GM12878 (cell line): ENCODE measurements around the gene RCOR2. TPM values are rescaled to one million over a fixed set of nuclear protein-coding genes. Genes with fewer than 3 reads are reported as not detected.

Experiments used
- ATAC-seq: fragments of 200-7000 bp; cut with Tn5 transposase; 3 replicates; pipeline ENCODE4 v1.9.1; 2020; ENCODE audit warnings: mild to moderate bottlenecking, moderate library complexity
- BruUV-seq: library from RNA; stranded (reverse); fragments of 400-500 nt; replicated peaks from 2 replicates; lab custom pipeline; 2021; lab: Mats Ljungman, UMichigan
- CTCF ChIA-PET: fragments of 300-600 bp; sonication (Branson Sonifier 250); formaldehyde crosslinking; extraction: SDS; loops from one replicate; lab custom pipeline; 2021; ENCODE audit warnings: inconsistent platforms; lab: Yijun Ruan, JAX
- POLR2A ChIA-PET: fragments of 350-600 bp; formaldehyde crosslinking; extraction: SDS; loops from one replicate; lab custom pipeline; 2021; ENCODE audit warnings: inconsistent platforms; lab: Charles Lee
- RAD21 ChIA-PET: fragments of 300-600 bp; sonication (Branson Sonifier 250); formaldehyde crosslinking; loops from one replicate; lab custom pipeline; 2023; ENCODE audit warnings: antibody characterized with exemption; ENCODE audit not compliant: unreplicated experiment; lab: Charles Lee
- SMC1A ChIA-PET: fragments of 300-600 bp; sonication (Branson Sonifier 250); formaldehyde crosslinking; loops from one replicate; lab custom pipeline; 2023; ENCODE audit not compliant: unreplicated experiment, uncharacterized antibody; lab: Charles Lee
- DNase-seq: peaks from one replicate; pipeline ENCODE4 v3.0.0-alpha.2; 2011; ENCODE audit warnings: low read depth, low spot score
- FAIRE-seq: peaks from 3 replicates; lab custom pipeline; 2011; peaks lifted over from hg19 to GRCh38; lab: Jason Lieb, UNC
- H2AFZ ChIP-seq: 2 replicates; pipeline ENCODE4 v1.6.0; 2011; ENCODE audit warnings: low read depth, low read length, control low read depth; ENCODE audit not compliant: control insufficient read depth
- H3K27ac ChIP-seq: 2 replicates; pipeline ENCODE4 v1.5.1; 2011; ENCODE audit warnings: control low read depth; ENCODE audit not compliant: control insufficient read depth, insufficient read depth
- H3K27me3 ChIP-seq, 2 experiments: replicated peaks in 1 of 2; 2 replicates each; pipeline versions ENCODE4 v1.6.0 to v1.6.1; 2011; ENCODE audit warnings: low read length in 1 of 2; ENCODE audit not compliant: control insufficient read depth in 2 of 2, insufficient read depth in 2 of 2
- H3K36me3 ChIP-seq, 2 experiments: 2 replicates each; pipeline ENCODE4 v1.5.1; 2011; ENCODE audit warnings: low read length in 1 of 2; ENCODE audit not compliant: control insufficient read depth in 2 of 2, insufficient read depth in 2 of 2
- H3K4me1 ChIP-seq: 2 replicates; pipeline ENCODE4 v1.6.1; 2011; ENCODE audit warnings: mild to moderate bottlenecking, low read length, moderate library complexity, mixed read lengths; ENCODE audit not compliant: control insufficient read depth, insufficient read depth
- H3K4me2 ChIP-seq: 2 replicates; pipeline ENCODE4 v1.6.0; 2011; ENCODE audit warnings: control low read depth; ENCODE audit not compliant: control insufficient read depth, insufficient read depth
- H3K4me3 ChIP-seq: fragments of 200-600 bp; sonication (generic); 2 replicates; pipeline ENCODE4 v1.5.1; 2016
- H3K79me2 ChIP-seq: 2 replicates; pipeline ENCODE4 v1.6.0; 2011; ENCODE audit warnings: low read length; ENCODE audit not compliant: control insufficient read depth, insufficient read depth
- H3K9ac ChIP-seq: 2 replicates; pipeline ENCODE4 v1.8.0; 2011; ENCODE audit warnings: low read length, control low read depth, mixed read lengths; ENCODE audit not compliant: control insufficient read depth, insufficient read depth
- H3K9me3 ChIP-seq: replicated peaks from 3 replicates; pipeline ENCODE4 v1.5.1; 2011; ENCODE audit warnings: mild to moderate bottlenecking, low read length; ENCODE audit not compliant: control insufficient read depth, insufficient read depth
- H4K20me1 ChIP-seq: 2 replicates; pipeline ENCODE4 v1.6.0; 2011; ENCODE audit not compliant: control insufficient read depth, insufficient read depth
- BHLHE40 ChIP-seq, 2 experiments: fragments of 450-650 bp in 1 of 2; IDR thresholded peaks; 2 replicates each; pipeline ENCODE4 v1.6.1; 2011 to 2017; ENCODE audit warnings: low read depth in 2 of 2, borderline replicate concordance in 1 of 2, improper control_type of control experiment in 1 of 2, low read length in 1 of 2, mild to moderate bottlenecking in 1 of 2
- CBFB ChIP-seq: IDR thresholded peaks from 2 replicates; pipeline ENCODE4 v1.6.1; 2016; ENCODE audit warnings: antibody characterized with exemption, low read depth
- CTCF ChIP-seq, 3 experiments: IDR thresholded peaks in 2 of 3; conservative IDR thresholded peaks in 1 of 3; 2 replicates each; pipeline ENCODE4 v1.5.1; 2011; ENCODE audit warnings: low read depth in 3 of 3, low read length in 3 of 3, mild to moderate bottlenecking in 3 of 3, control low read depth in 2 of 3, moderate library complexity in 2 of 3, inconsistent platforms in 1 of 3, mixed read lengths in 1 of 3; ENCODE audit not compliant: control insufficient read depth in 2 of 3, insufficient read depth in 1 of 3; ENCODE audit errors: extremely low read depth in 1 of 3
- EGR1 ChIP-seq, 2 experiments: IDR thresholded peaks; 1 replicate in 1 of 2; 2 replicates in 1 of 2; pipeline ENCODE4 v1.6.1; 2011 to 2012; ENCODE audit warnings: low read depth in 2 of 2, low read length in 2 of 2, borderline replicate concordance in 1 of 2, mild to moderate bottlenecking in 1 of 2, moderate library complexity in 1 of 2
- ELK1 ChIP-seq: IDR thresholded peaks from 2 replicates; pipeline ENCODE4 v1.6.1; 2012; ENCODE audit warnings: low read depth, low read length, improper control_type of control experiment
- NBN ChIP-seq: fragments of 450-650 bp; IDR thresholded peaks from 2 replicates; pipeline ENCODE4 v1.6.1; 2016
- NR2F1 ChIP-seq: fragments of 450-650 bp; conservative IDR thresholded peaks from 2 replicates; pipeline ENCODE4 v1.6.1; 2017; ENCODE audit warnings: mild to moderate bottlenecking
- SKIL ChIP-seq: fragments of 450-650 bp; IDR thresholded peaks from 2 replicates; pipeline ENCODE4 v1.6.1; 2017; ENCODE audit warnings: mild to moderate bottlenecking, low read depth, inconsistent platforms; ENCODE audit not compliant: poor library complexity, severe bottlenecking
- SMAD5 ChIP-seq: IDR thresholded peaks from 2 replicates; pipeline ENCODE4 v1.6.1; 2016; ENCODE audit warnings: antibody characterized with exemption, low read depth
- YBX1 ChIP-seq: fragments of 450-650 bp; IDR thresholded peaks from 2 replicates; pipeline ENCODE4 v1.6.1; 2016; ENCODE audit warnings: antibody characterized with exemption
- YY1 ChIP-seq: IDR thresholded peaks from 2 replicates; pipeline ENCODE4 v1.6.1; 2011; ENCODE audit warnings: low read depth, mild to moderate bottlenecking, low read length
- WGBS: methylation state at CpG from one replicate; pipeline ENCODE4 v1.1.6; 2016; ENCODE audit warnings: low lambda C conversion rate; ENCODE audit not compliant: insufficient replicate concordance, insufficient coverage; ENCODE audit errors: missing lambda C conversion rate; 5-methylcytosine and 5-hydroxymethylcytosine counted together
- in situ Hi-C: fragments of 300-500 bp; cut with MboI; formaldehyde crosslinking; loops from 9 replicates; pipeline ENCODE4 v1.14.3; 2018; ENCODE audit warnings: mixed read lengths
- intact Hi-C: fragments of 100-400 bp; cut with micrococcal nuclease; formaldehyde crosslinking; loops from one replicate; pipeline ENCODE4 v1.14.2; 2022; ENCODE audit not compliant: unreplicated experiment
- polyA plus RNA-seq, 11 experiments: library from polyadenylated mRNA; depleted of rRNA in 4 of 11; unstranded in 6 of 11; stranded (reverse) in 5 of 11; fragments of >200 nt; fragmentation: Nextera tagmentation in 4 of 11; fragmentation: Illumina TruSeq in 1 of 11; extraction: Ambion mirVana in 4 of 11; extraction: Trizol in 1 of 11; gene quantifications; 1 replicate in 1 of 11; 2 replicates in 10 of 11; pipeline versions ENCODE4 v1.2.1 to v1.2.3, GENCODE V29; 2011 to 2016; ENCODE audit warnings: inconsistent platforms in 2 of 11, missing spikeins in 2 of 11, low read depth in 1 of 11
- total RNA-seq, 4 experiments: library from RNA; depleted of rRNA in 3 of 4; stranded (reverse); fragments of >200 nt in 3 of 4; fragmentation: Illumina TruSeq in 1 of 4; extraction: Trizol in 1 of 4; gene quantifications; 2 replicates each; pipeline versions ENCODE4 v1.2.1 to v1.2.3, GENCODE V29; 2013 to 2021

The RCOR2 gene
- total and polyA plus RNA-seq, 10 of the 15 experiments (the other 5 are each of a cell fraction or from before 2014, with no cell fraction given) = 0.06 to 0.32 (median 0.17) TPM; not detected in 5

- TF ChIP-seq SKIL (no peak), CTCF (IDR thresholded peaks at IDR 0.05 in 2 of 3, conservative IDR thresholded peaks at IDR 0.05 in 1 of 3; ENCODE audit: control insufficient read depth in 2 of 3, extremely low read depth in 1 of 3, insufficient read depth in 1 of 3, low read depth in 3 of 3, low read length in 3 of 3) (no peak), NBN (no peak)
Measured at GRCh38 chr11:63939397-63939891, 22.5 kb upstream of the RCOR2 start (continued).

- DNase-seq (peak; percentile 92), FAIRE-seq (peak; percentile 76), ATAC-seq (peak; percentile 98)
- CTCF ChIA-PET = interaction anchor here (1.5 to 4.0 kb wide), 4 partner anchors 14 to 101 kb away, joined by 4 to 20 read pairs (median 5); partner anchors contain the start of genes MARK2 and RCOR2
- H2AFZ ChIP-seq = peak within 1 kb of the TSS; percentile 90
- 0 out of 4 replicates have a peak, but pooled peaks cover 0 to 6% of the 10 kb centered on the region in 2 experiments for H3K36me3 ChIP-seq
- H3K79me2 ChIP-seq = peaks cover 38% of the 10 kb centered on the region
- peak within 1 kb of the TSS; percentile 74 for H3K9ac ChIP-seq
- no peaks in the 10 kb centered on the region for H3K27me3 ChIP-seq
- H3K4me2 ChIP-seq = peak within 1 kb of the TSS; percentile 80
- peaks cover 21% of the 10 kb centered on the region; the same call in 1 of the 2 replicates for H3K4me1 ChIP-seq
- RAD21 ChIA-PET = interaction anchor here (0.6 to 1.3 kb wide), 4 partner anchors 37 to 187 kb away, joined by 3 to 7 read pairs (median 3); partner anchors contain the start of gene MARK2
- in situ Hi-C loops = no loop called here
- intact Hi-C loops = no loop called here
- H3K9me3 ChIP-seq = no peaks in the 10 kb centered on the region
- peak within 1 kb of the TSS; percentile 72 for H3K27ac ChIP-seq
- peak within 1 kb of the TSS; percentile 91 for H3K4me3 ChIP-seq
- no TSS peak for BruUV-seq
- H4K20me1 ChIP-seq = no peaks in the 10 kb centered on the region
- whole genome bisulfite sequencing = 0% methylated on average over 54 of the region's 92 CpGs
- POLR2A ChIA-PET = interaction anchor here (1.0 to 1.1 kb wide), 2 partner anchors 24 to 100 kb away, joined by 3 read pairs; partner anchors contain the start of gene MARK2
- SMC1A ChIA-PET = no interaction called here
- peak in 1 of 2 experiments; percentile 76; a peak in 2 of 3 replicates for TF ChIP-seq EGR1 (IDR thresholded peaks at IDR 0.05; ENCODE audit: borderline replicate concordance in 1 of 2, low read depth in 2 of 2, low read length in 2 of 2)
- peak; percentile 27; the same call in 1 of the 2 replicates for TF ChIP-seq ELK1
- TF ChIP-seq BHLHE40 (IDR thresholded peaks at IDR 0.05; ENCODE audit: borderline replicate concordance in 1 of 2, low read depth in 2 of 2, low read length in 1 of 2) = peak; percentile 87 to 94
- TF ChIP-seq SKIL = no peak
- peak; percentile 79 for TF ChIP-seq NR2F1
- no peak for TF ChIP-seq CBFB
- TF ChIP-seq YY1 = peak; percentile 53; the same call in 1 of the 2 replicates
- TF ChIP-seq SMAD5 = no peak
- TF ChIP-seq YBX1 = no peak
Measured at GRCh38 chr11:63938479-63939396, 21.8 kb upstream of the RCOR2 start, which contains the start of gene NAA40. NAA40 (plus strand) TSS chr11:63939002; CDS start chr11:63939097, 95 bp downstream.
